Measurements from ENCODE around the gene CNKSR3.

CNKSR3 gene

GRCh38 chr6:154466139-154466538 lies 44.3 kb downstream of the CNKSR3 start:
- TF ChIP-seq CTCF (IDR thresholded peaks at IDR 0.05; ENCODE audit: low read depth, low read length, missing control alignments): no peak
- DNase-seq (ENCODE audit: low read depth): no peak

GRCh38 chr6:154463573-154464419 lies 46.7 kb downstream of the CNKSR3 start:
- no peak for TF ChIP-seq CTCF (IDR thresholded peaks at IDR 0.05; ENCODE audit: low read depth, low read length, missing control alignments)
- DNase-seq (ENCODE audit: low read depth): no peak
- H3K4me3 ChIP-seq (ENCODE audit: low read depth, low read length): no peak overlapping the region

More at GRCh38 chr6:154466139-154466538, 44.3 kb downstream of the CNKSR3 start:
- H3K4me3 ChIP-seq (ENCODE audit: low read depth, low read length): no peak overlapping the region

GRCh38 chr6:154462425-154462824 lies 48.1 kb downstream of the CNKSR3 start:
- no peak for DNase-seq (ENCODE audit: low read depth)
- no peak for TF ChIP-seq CTCF (IDR thresholded peaks at IDR 0.05; ENCODE audit: low read depth, low read length, missing control alignments)
- no peak overlapping the region for H3K4me3 ChIP-seq (ENCODE audit: low read depth, low read length)

GRCh38 chr6:154461348-154461747 lies 49.1 kb downstream of the CNKSR3 start:
- DNase-seq (ENCODE audit: low read depth): no peak
- no peak for TF ChIP-seq CTCF (IDR thresholded peaks at IDR 0.05; ENCODE audit: low read depth, low read length, missing control alignments)
- H3K4me3 ChIP-seq (ENCODE audit: low read depth, low read length): no peak overlapping the region

- no peak for DNase-seq (ENCODE audit: low read depth)
- no peak for TF ChIP-seq CTCF (IDR thresholded peaks at IDR 0.05; ENCODE audit: low read depth, low read length, missing control alignments)
- H3K4me3 ChIP-seq (ENCODE audit: low read depth, low read length): no peak overlapping the region
Measured at GRCh38 chr6:154460306-154461071, 50.0 kb downstream of the CNKSR3 start.

- TF ChIP-seq CTCF (IDR thresholded peaks at IDR 0.05; ENCODE audit: low read depth, low read length, missing control alignments): no peak
- DNase-seq (ENCODE audit: low read depth): no peak
- no peak overlapping the region for H3K4me3 ChIP-seq (ENCODE audit: low read depth, low read length)
Measured at GRCh38 chr6:154459513-154459912, 51.0 kb downstream of the CNKSR3 start.
